IPS-20b (cell line): ENCODE data around the gene NISCH.

Source experiments
- H3K27ac ChIP-seq: one replicate; pipeline ENCODE4 v1.5.1; 2013; ENCODE audit warnings: low read length
- H3K27me3 ChIP-seq: 2 replicates; pipeline ENCODE4 v1.6.1; 2013; ENCODE audit warnings: mild to moderate bottlenecking, low read length, inconsistent platforms; ENCODE audit not compliant: insufficient read depth
- H3K36me3 ChIP-seq: 2 replicates; pipeline ENCODE4 v1.6.1; 2013; ENCODE audit warnings: low read depth, mild to moderate bottlenecking, inconsistent platforms, low read length, moderate library complexity; ENCODE audit not compliant: insufficient read depth
- H3K4me1 ChIP-seq: 2 replicates; pipeline ENCODE4 v1.6.1; 2013; ENCODE audit warnings: mild to moderate bottlenecking, control low read depth, inconsistent platforms, low read length, moderate library complexity; ENCODE audit not compliant: insufficient read depth
- H3K4me3 ChIP-seq: 2 replicates; pipeline ENCODE4 v1.5.1; 2013; ENCODE audit warnings: mild to moderate bottlenecking, low read length, inconsistent platforms
- H3K9ac ChIP-seq: 2 replicates; pipeline ENCODE4 v1.6.1; 2013; ENCODE audit warnings: low read depth, mild to moderate bottlenecking, inconsistent platforms, low read length, moderate library complexity
- H3K9me3 ChIP-seq: 2 replicates; pipeline ENCODE4 v1.6.1; 2013; ENCODE audit warnings: mild to moderate bottlenecking, low read depth, low read length, inconsistent platforms; ENCODE audit not compliant: insufficient read depth

The NISCH gene

GRCh38 chr3:52437326-52438103 lies 17.9 kb upstream of the NISCH start:
- H3K27me3 ChIP-seq: no peaks in the 10 kb centered on the region
- H3K9ac ChIP-seq: no peak overlapping the region
- no peaks in the 10 kb centered on the region for H3K36me3 ChIP-seq
- no peak overlapping the region for H3K4me3 ChIP-seq
- H3K4me1 ChIP-seq: no peaks in the 10 kb centered on the region
- H3K27ac ChIP-seq: no peak overlapping the region
- no peaks in the 10 kb centered on the region for H3K9me3 ChIP-seq

- Histone ChIP-seq H3K9ac (no peak overlapping the region), H3K27me3 (no peaks in the 10 kb centered on the region), H3K4me1 (no peaks in the 10 kb centered on the region), H3K27ac (no peak overlapping the region), H3K9me3 (no peaks in the 10 kb centered on the region), H3K4me3 (no peak overlapping the region), H3K36me3 (no peaks in the 10 kb centered on the region)
These were observed 17.4 kb upstream of the NISCH start for GRCh38 chr3:52438104-52438376.

DNA sequence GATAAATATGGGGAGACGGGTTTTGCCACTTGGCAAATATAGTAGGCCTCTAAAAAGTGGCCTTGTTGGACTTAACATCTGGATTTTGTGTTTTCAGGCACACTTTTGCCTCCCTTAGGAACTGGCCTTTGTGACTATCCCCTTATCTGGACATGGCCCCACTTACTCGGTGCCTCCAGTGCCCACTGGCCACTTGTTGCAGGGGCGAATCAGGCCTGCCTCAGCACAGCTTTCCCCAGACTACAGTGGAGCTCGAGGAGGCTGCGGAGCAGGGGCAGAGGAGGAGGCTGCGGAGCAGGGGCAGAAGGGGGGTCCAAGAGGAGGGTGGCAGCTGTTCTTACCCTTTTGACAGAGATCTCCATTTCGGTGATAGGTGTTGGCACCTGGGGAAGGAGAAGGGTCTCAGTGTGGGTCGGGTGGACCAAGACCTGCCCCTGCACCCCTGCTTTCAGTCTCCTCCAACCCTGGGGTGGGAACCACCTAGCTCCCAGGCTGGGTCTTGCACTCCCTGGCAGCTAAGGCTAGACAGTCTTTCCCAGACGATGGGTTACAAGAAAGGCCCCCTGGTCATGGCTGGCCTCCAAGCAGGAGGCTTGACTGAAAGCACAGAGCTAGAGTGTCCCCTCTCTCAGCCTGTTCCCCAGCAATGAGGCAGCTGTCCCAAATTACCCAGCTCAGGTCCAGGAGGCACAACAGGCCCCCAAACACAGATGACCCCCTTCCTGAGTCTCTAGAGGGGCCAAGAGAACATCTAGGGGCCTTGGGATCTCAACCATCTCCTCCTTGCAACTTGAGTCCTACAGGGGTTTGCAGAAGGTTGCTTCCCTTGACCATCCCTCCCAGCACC lies 16.6 kb upstream of the NISCH start:
- Histone ChIP-seq H3K9ac (no peak overlapping the region), H3K36me3 (no peaks in the 10 kb centered on the region), H3K27ac (no peak overlapping the region), H3K4me1 (no peaks in the 10 kb centered on the region), H3K27me3 (no peaks in the 10 kb centered on the region), H3K9me3 (no peaks in the 10 kb centered on the region), H3K4me3 (no peak overlapping the region)

GRCh38 chr3:52439426-52440248 lies 15.8 kb upstream of the NISCH start:
- no peak overlapping the region for H3K27ac ChIP-seq
- H3K27me3 ChIP-seq: no peaks in the 10 kb centered on the region
- no peak overlapping the region for H3K9ac ChIP-seq
- no peaks in the 10 kb centered on the region for H3K36me3 ChIP-seq
- H3K4me3 ChIP-seq: no peak overlapping the region
- no peaks in the 10 kb centered on the region for H3K9me3 ChIP-seq
- H3K4me1 ChIP-seq: no peaks in the 10 kb centered on the region

DNA sequence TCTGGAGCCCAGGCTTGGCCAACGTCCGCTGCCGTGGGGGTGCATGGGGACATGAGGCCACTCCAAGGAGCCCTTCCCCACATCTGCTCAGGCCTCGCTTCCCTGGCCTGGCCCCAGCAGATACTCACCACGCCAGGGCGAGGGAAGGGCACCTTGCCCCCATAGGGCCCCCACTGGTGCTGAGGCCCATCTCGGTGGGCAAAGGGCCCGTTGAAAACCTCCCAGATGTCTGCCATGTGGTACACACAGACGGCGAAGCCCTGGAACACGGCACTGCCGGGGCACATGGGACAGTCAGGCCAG lies 15.2 kb upstream of the NISCH start:
- H3K9me3 ChIP-seq: no peaks in the 10 kb centered on the region
- no peaks in the 10 kb centered on the region for H3K27me3 ChIP-seq
- H3K36me3 ChIP-seq: no peaks in the 10 kb centered on the region
- H3K4me1 ChIP-seq: no peaks in the 10 kb centered on the region
- no peak overlapping the region for H3K27ac ChIP-seq
- no peak overlapping the region for H3K9ac ChIP-seq
- no peak overlapping the region for H3K4me3 ChIP-seq

GRCh38 chr3:52440671-52441070 lies 14.7 kb upstream of the NISCH start:
- no peak overlapping the region for H3K4me3 ChIP-seq
- H3K4me1 ChIP-seq: no peaks in the 10 kb centered on the region
- no peak overlapping the region for H3K27ac ChIP-seq
- no peak overlapping the region for H3K9ac ChIP-seq
- H3K36me3 ChIP-seq: no peaks in the 10 kb centered on the region
- no peaks in the 10 kb centered on the region for H3K9me3 ChIP-seq
- H3K27me3 ChIP-seq: no peaks in the 10 kb centered on the region

GRCh38 chr3:52441091-52441771 lies 14.2 kb upstream of the NISCH start:
- H3K9me3 ChIP-seq: no peaks in the 10 kb centered on the region
- no peak overlapping the region for H3K9ac ChIP-seq
- no peak overlapping the region for H3K27ac ChIP-seq
- H3K36me3 ChIP-seq: no peaks in the 10 kb centered on the region
- H3K4me3 ChIP-seq: no peak overlapping the region
- H3K4me1 ChIP-seq: no peaks in the 10 kb centered on the region
- 0 out of 2 replicates have a peak, but pooled peaks cover under 1% of the 10 kb centered on the region for H3K27me3 ChIP-seq

GRCh38 chr3:52441772-52442332 lies 13.6 kb upstream of the NISCH start:
- no peak overlapping the region for H3K4me3 ChIP-seq
- no peaks in the 10 kb centered on the region for H3K9me3 ChIP-seq
- H3K9ac ChIP-seq: no peak overlapping the region
- H3K36me3 ChIP-seq: no peaks in the 10 kb centered on the region
- 0 out of 2 replicates have a peak, but pooled peaks cover 6% of the 10 kb centered on the region for H3K27me3 ChIP-seq
- no peaks in the 10 kb centered on the region for H3K4me1 ChIP-seq
- no peak overlapping the region for H3K27ac ChIP-seq

GRCh38 chr3:52442409-52443267 lies 12.8 kb upstream of the NISCH start:
- no peaks in the 10 kb centered on the region for H3K36me3 ChIP-seq
- no peak overlapping the region for H3K27ac ChIP-seq
- H3K4me1 ChIP-seq: no peaks in the 10 kb centered on the region
- no peaks in the 10 kb centered on the region for H3K9me3 ChIP-seq
- no peak overlapping the region for H3K4me3 ChIP-seq
- no peak overlapping the region for H3K9ac ChIP-seq
- 0 out of 2 replicates have a peak, but pooled peaks cover 7% of the 10 kb centered on the region for H3K27me3 ChIP-seq

DNA sequence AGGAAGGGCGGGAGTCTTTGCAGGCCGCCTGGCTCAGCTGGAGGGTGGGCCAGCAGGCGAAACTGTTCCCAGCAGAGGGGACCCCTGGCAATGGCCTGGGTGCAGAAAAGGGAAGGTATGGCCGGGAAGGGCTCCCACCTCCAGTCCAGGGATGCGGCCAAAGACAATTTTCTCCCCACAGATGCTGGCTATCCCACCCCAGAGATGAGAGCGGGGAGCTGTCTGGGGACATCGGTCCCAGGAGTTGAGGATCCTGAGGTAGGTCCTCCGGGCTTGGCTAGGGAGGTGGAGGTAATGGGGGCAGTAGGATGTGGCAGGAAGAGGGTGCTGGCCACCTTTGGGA lies 12.2 kb upstream of the NISCH start:
- H3K9ac ChIP-seq: no peak overlapping the region
- H3K4me1 ChIP-seq: no peaks in the 10 kb centered on the region
- no peaks in the 10 kb centered on the region for H3K36me3 ChIP-seq
- no peak overlapping the region for H3K4me3 ChIP-seq
- 0 out of 2 replicates have a peak, but pooled peaks cover 7% of the 10 kb centered on the region for H3K27me3 ChIP-seq
- no peaks in the 10 kb centered on the region for H3K9me3 ChIP-seq
- no peak overlapping the region for H3K27ac ChIP-seq
